SK-N-SH (cell line): ENCODE measurements around the gene PTPRS. TPM values are rescaled to one million over a fixed set of nuclear protein-coding genes. Genes with fewer than 3 reads are reported as not detected.

Experiments used
- CTCF ChIA-PET: fragments of 300-600, 350-600 bp; formaldehyde crosslinking; extraction: SDS; loops from one replicate; lab custom pipeline; 2021; lab: Yijun Ruan, JAX
- POLR2A ChIA-PET: fragments of 350-600 bp; sonication (Branson Sonifier 250); formaldehyde crosslinking; extraction: SDS; loops from one replicate; lab custom pipeline; 2020; ENCODE audit warnings: antibody characterized with exemption, inconsistent platforms; lab: Yijun Ruan, JAX
- DNase-seq: peaks from one replicate; pipeline ENCODE4 v3.0.0; 2012
- H2AFZ ChIP-seq: fragments of 200-600 bp; sonication (generic); 2 replicates; pipeline ENCODE4 v1.8.1; 2016; ENCODE audit warnings: antibody characterized with exemption, mild to moderate bottlenecking, low read depth
- H3F3A ChIP-seq: fragments of 200-600 bp; sonication (generic); replicated peaks from 2 replicates; pipeline ENCODE3; 2016; ENCODE audit warnings: antibody characterized with exemption, mild to moderate bottlenecking; ENCODE audit not compliant: insufficient read depth
- H3K27ac ChIP-seq, 2 experiments: fragments of 200-500 bp in 1 of 2; fragments of 200-600 bp in 1 of 2; sonication (Bioruptor generic) in 1 of 2; sonication (generic), shearing (Covaris generic) in 1 of 2; 2 replicates each; pipeline versions ENCODE4 v1.5.1 to v1.6.1; 2014 to 2016; ENCODE audit warnings: low read depth in 2 of 2, inconsistent platforms in 1 of 2, low read length in 1 of 2, mild to moderate bottlenecking in 1 of 2, mixed read lengths in 1 of 2
- H3K27me3 ChIP-seq: fragments of 200-600 bp; sonication (generic), shearing (Covaris generic); 2 replicates; pipeline ENCODE4 v1.6.1; 2016; ENCODE audit warnings: mixed run types; ENCODE audit not compliant: insufficient read depth
- H3K36me3 ChIP-seq, 2 experiments: fragments of 200-500 bp in 1 of 2; fragments of 200-600 bp in 1 of 2; sonication (Bioruptor generic) in 1 of 2; sonication (generic) in 1 of 2; replicated peaks in 1 of 2; 2 replicates each; pipeline versions ENCODE3 to v1.5.1; 2014 to 2016; ENCODE audit warnings: low read length in 1 of 2, mild to moderate bottlenecking in 1 of 2; ENCODE audit not compliant: insufficient read depth in 2 of 2, control insufficient read depth in 1 of 2
- H3K4me1 ChIP-seq, 2 experiments: fragments of 200-500 bp in 1 of 2; fragments of 200-600 bp in 1 of 2; sonication (Bioruptor generic) in 1 of 2; sonication (generic), shearing (Covaris generic) in 1 of 2; 2 replicates each; pipeline versions ENCODE4 v1.5.1 to v1.6.1; 2014 to 2016; ENCODE audit warnings: low read depth in 1 of 2, low read length in 1 of 2, mixed run types in 1 of 2; ENCODE audit not compliant: insufficient read depth in 2 of 2, control insufficient read depth in 1 of 2
- H3K4me2 ChIP-seq: fragments of 200-600 bp; sonication (generic), shearing (Covaris generic); 2 replicates; pipeline ENCODE4 v1.6.1; 2017; ENCODE audit warnings: mixed run types
- H3K4me3 ChIP-seq, 2 experiments: fragments of 200-500 bp in 1 of 2; fragments of 200-600 bp in 1 of 2; sonication (Bioruptor generic) in 1 of 2; sonication (generic), shearing (Covaris generic) in 1 of 2; 2 replicates each; pipeline versions ENCODE4 v1.5.1 to v1.8.1; 2014 to 2016; ENCODE audit warnings: low read depth in 2 of 2, inconsistent platforms in 1 of 2, low read length in 1 of 2, mild to moderate bottlenecking in 1 of 2, mixed read lengths in 1 of 2, moderate library complexity in 1 of 2
- H3K79me2 ChIP-seq: fragments of 200-600 bp; sonication (generic); 2 replicates; pipeline ENCODE4 v1.8.1; 2017; ENCODE audit warnings: mild to moderate bottlenecking; ENCODE audit not compliant: insufficient read depth
- H3K9ac ChIP-seq: fragments of 200-600 bp; sonication (generic); 2 replicates; pipeline ENCODE4 v1.6.1; 2017; ENCODE audit warnings: mixed run types
- H3K9me2 ChIP-seq: fragments of 200-600 bp; sonication (generic); 2 replicates; pipeline ENCODE4 v1.6.1; 2017; ENCODE audit warnings: mixed run types
- H3K9me3 ChIP-seq: fragments of 200-600 bp; sonication (generic); 2 replicates; pipeline ENCODE4 v1.6.1; 2017; ENCODE audit warnings: mixed run types, mild to moderate bottlenecking, moderate library complexity
- H4K20me1 ChIP-seq: fragments of 200-600 bp; sonication (generic); 2 replicates; pipeline ENCODE4 v1.6.1; 2017; ENCODE audit warnings: mild to moderate bottlenecking, mixed run types; ENCODE audit not compliant: insufficient read depth
- ELF1 ChIP-seq: IDR thresholded peaks from 2 replicates; pipeline ENCODE4 v1.4.0; 2012
- FOXM1 ChIP-seq: IDR thresholded peaks from 2 replicates; pipeline ENCODE4 v1.4.0; 2012; ENCODE audit warnings: low read depth, mild to moderate bottlenecking
- GABPA ChIP-seq: IDR thresholded peaks from 2 replicates; pipeline ENCODE4 v1.4.0; 2012; ENCODE audit warnings: low read depth, mild to moderate bottlenecking
- GATA2 ChIP-seq: sonication (generic); formaldehyde crosslinking; IDR thresholded peaks from 2 replicates; pipeline ENCODE4 v1.5.0; 2020; ENCODE audit warnings: mild to moderate bottlenecking, missing genetic modification reagents
- MAX ChIP-seq: IDR thresholded peaks from 2 replicates; pipeline ENCODE4 v1.4.0; 2012; ENCODE audit warnings: low read depth
- MEF2A ChIP-seq: IDR thresholded peaks from 2 replicates; pipeline ENCODE4 v1.4.0; 2012; ENCODE audit warnings: low read depth, borderline replicate concordance
- NFIC ChIP-seq: IDR thresholded peaks from 2 replicates; pipeline ENCODE4 v1.4.0; 2012; ENCODE audit warnings: borderline replicate concordance
- PBX3 ChIP-seq: IDR thresholded peaks from 2 replicates; pipeline ENCODE4; 2012
- POLR2AphosphoS5 ChIP-seq: IDR thresholded peaks from 2 replicates; pipeline ENCODE4 v1.6.1; 2012; ENCODE audit warnings: low read depth, low read length
- RFX5 ChIP-seq: IDR thresholded peaks from 2 replicates; pipeline ENCODE4 v1.6.1; 2012; ENCODE audit warnings: mild to moderate bottlenecking, improper control_type of control experiment, low read length
- RXRA ChIP-seq: IDR thresholded peaks from 2 replicates; pipeline ENCODE4 v1.4.0; 2012; ENCODE audit warnings: low read depth, mild to moderate bottlenecking, borderline replicate concordance
- SMC3 ChIP-seq: IDR thresholded peaks from 2 replicates; pipeline ENCODE4 v1.6.1; 2012; ENCODE audit warnings: low read depth, low read length, improper control_type of control experiment
- ZBTB33 ChIP-seq: IDR thresholded peaks from 2 replicates; pipeline ENCODE4 v1.4.0; 2012; ENCODE audit warnings: low read depth, borderline replicate concordance
- WGBS: methylation state at CpG from one replicate; pipeline ENCODE4 v1.1.6; 2017; ENCODE audit warnings: low lambda C conversion rate; 5-methylcytosine and 5-hydroxymethylcytosine counted together
- polyA plus RNA-seq, 3 experiments: library from polyadenylated mRNA; depleted of rRNA; stranded (reverse); fragments of >200 nt; gene quantifications; 2 replicates each; pipeline ENCODE4 v1.2.3, GENCODE V29; 2012

PTPRS gene
- polyA plus RNA-seq, 1 of the 3 experiments (the other 2 are of a cell fraction) = 91.0 TPM

- TF ChIP-seq ZBTB33 (no peak), NFIC (no peak), FOXM1 (no peak), MEF2A (no peak), PBX3 (no peak)
Observed at GRCh38 chr19:5334366-5334739, 6.3 kb downstream of the PTPRS start (continued).

- Histone ChIP-seq H3K36me3 (no peaks in the 10 kb centered on the region), H3K27ac (no peak overlapping the region), H3K4me2 (no peak overlapping the region), H3K9me3 (no peaks in the 10 kb centered on the region), H3K4me1 (peaks cover 0 to 2% of the 10 kb centered on the region in 2 experiments; a peak in 1 of 4 replicates), H3K27me3 (no peaks in the 10 kb centered on the region), H3K4me3 (no peak overlapping the region), H2AFZ (no peak overlapping the region), H3K9ac (no peak overlapping the region), H3K9me2 (no peaks in the 10 kb centered on the region), H3F3A (no peaks in the 10 kb centered on the region), H4K20me1 (peaks cover 32% of the 10 kb centered on the region), H3K79me2 (no peaks in the 10 kb centered on the region)
- CTCF ChIA-PET = interaction anchor here (1.3 kb wide), 1 partner anchor 15 kb away, joined by 3 read pairs; no protein-coding TSS in a partner anchor
- POLR2A ChIA-PET = no interaction called here
- DNase-seq = no peak
- 89% methylated on average over 12 of the region's 17 CpGs for WGBS
- TF ChIP-seq NFIC = no peak
- no peak for TF ChIP-seq MEF2A
- TF ChIP-seq GATA2 (CRISPR knock-in tag) = no peak
- no peak for TF ChIP-seq RFX5
- no peak for TF ChIP-seq MAX
- TF ChIP-seq RXRA = no peak
- TF ChIP-seq POLR2AphosphoS5 = no peak
- TF ChIP-seq GABPA = no peak
- no peak for TF ChIP-seq SMC3
- TF ChIP-seq ELF1 = no peak
Observed at GRCh38 chr19:5333581-5334365, 6.8 kb downstream of the PTPRS start.
